WTC11 (cell line): ENCODE results near the gene PKNOX1. TPM values are rescaled to one million over a fixed set of nuclear protein-coding genes. Genes with fewer than 3 reads are reported as not detected.
"Not testable (repeated sequence)": the region's sequence is repeated elsewhere in the genome, so short reads cannot be mapped to it uniquely, and the experiment has no call there.

Source experiments
- ATAC-seq: fragments of 200-7000 bp; cut with Tn5 transposase; 2 replicates; pipeline ENCODE4 v1.10.0; 2021; ENCODE audit warnings: mild to moderate bottlenecking, moderate library complexity
- CTCF ChIA-PET: fragments of 300-600 bp; sonication (Branson Sonifier 250); formaldehyde crosslinking; loops from one replicate; lab custom pipeline; 2021; ENCODE audit warnings: antibody characterized with exemption; lab: Charles Lee
- POLR2A ChIA-PET: fragments of 350-600 bp; sonication (Branson Sonifier 250); formaldehyde crosslinking; loops from one replicate; lab custom pipeline; 2021; ENCODE audit warnings: antibody characterized with exemption; lab: Charles Lee
- DNase-seq: peaks from one replicate; pipeline ENCODE4 v3.0.0; 2021; ENCODE audit warnings: low spot score
- H3K27ac Mint-ChIP-seq: 2 replicates; pipeline ENCODE4 v1.8.0; 2021; ENCODE audit warnings: mixed read lengths
- H3K27me3 Mint-ChIP-seq: 2 replicates; pipeline ENCODE4 v1.8.0; 2021; ENCODE audit warnings: low read depth, mild to moderate bottlenecking, moderate library complexity, mixed read lengths
- H3K36me3 Mint-ChIP-seq: 2 replicates; pipeline ENCODE4 v1.8.0; 2021; ENCODE audit warnings: mixed read lengths
- H3K4me1 Mint-ChIP-seq: 2 replicates; pipeline ENCODE4 v1.8.0; 2022; ENCODE audit warnings: mixed read lengths
- H3K4me3 Mint-ChIP-seq: 2 replicates; pipeline ENCODE4 v1.8.0; 2021; ENCODE audit warnings: mild to moderate bottlenecking, moderate library complexity, mixed read lengths
- H3K9me3 Mint-ChIP-seq: 2 replicates; pipeline ENCODE4 v1.8.0; 2021; ENCODE audit warnings: mixed read lengths
- KAT7 ChIP-seq: sonication (generic); formaldehyde crosslinking; IDR thresholded peaks from 2 replicates; pipeline ENCODE4 v1.8.1; 2023; ENCODE audit warnings: missing genetic modification reagents, mild to moderate bottlenecking, borderline replicate concordance
- NFATC4 ChIP-seq: fragments of 250-450 bp; sonication (Bioruptor Pico); IDR thresholded peaks from 2 replicates; pipeline ENCODE4 v1.9.0; 2021; ENCODE audit warnings: mild to moderate bottlenecking
- NFE2L1 ChIP-seq: sonication (generic); formaldehyde crosslinking; IDR thresholded peaks from 2 replicates; pipeline ENCODE4 v1.8.1; 2023; ENCODE audit warnings: missing genetic modification reagents
- SMAD4 ChIP-seq: sonication (generic); formaldehyde crosslinking; IDR thresholded peaks from 2 replicates; pipeline ENCODE4 v1.8.0; 2022; ENCODE audit warnings: mild to moderate bottlenecking, missing genetic modification reagents
- TP53 ChIP-seq: sonication (generic); formaldehyde crosslinking; IDR thresholded peaks from 2 replicates; pipeline ENCODE4 v1.8.1; 2023; ENCODE audit warnings: mild to moderate bottlenecking, missing genetic modification reagents
- ZNF263 ChIP-seq: sonication (generic); formaldehyde crosslinking; IDR thresholded peaks from 2 replicates; pipeline ENCODE4 v1.8.1; 2022; ENCODE audit warnings: low read depth, mild to moderate bottlenecking, moderate library complexity, missing genetic modification reagents
- ZNF317 ChIP-seq: sonication (generic); formaldehyde crosslinking; IDR thresholded peaks from 2 replicates; pipeline ENCODE4 v1.8.1; 2023; ENCODE audit warnings: low read depth, mild to moderate bottlenecking, moderate library complexity, missing genetic modification reagents, borderline replicate concordance
- total RNA-seq: library from RNA; stranded (reverse); gene quantifications from 3 replicates; pipeline ENCODE4 v1.2.3, GENCODE V29; 2021
- TF ChIP-seq, protein P1 (sequence below): sonication (generic); formaldehyde crosslinking; IDR thresholded peaks from 2 replicates; pipeline ENCODE4 v1.8.1; 2023; ENCODE audit warnings: mild to moderate bottlenecking, missing genetic modification reagents, moderate library complexity
- TF ChIP-seq, protein P2 (sequence below): fragments of 250-450 bp; sonication (Bioruptor Pico); IDR thresholded peaks from 2 replicates; pipeline ENCODE4 v2.1.2; 2022; ENCODE audit warnings: mild to moderate bottlenecking, moderate library complexity
- TF ChIP-seq, protein P3 (sequence below): sonication (generic); formaldehyde crosslinking; IDR thresholded peaks from 2 replicates; pipeline ENCODE4 v1.8.0; 2023; ENCODE audit warnings: missing genetic modification reagents
- TF ChIP-seq, protein P4 (sequence below): sonication (generic); formaldehyde crosslinking; conservative IDR thresholded peaks from 2 replicates; pipeline ENCODE4 v1.8.1; 2023; ENCODE audit warnings: mild to moderate bottlenecking, low read depth, missing genetic modification reagents, moderate library complexity

PKNOX1 gene
- total RNA-seq, 1 experiment from 2014 or later = 23.0 TPM

DNA sequence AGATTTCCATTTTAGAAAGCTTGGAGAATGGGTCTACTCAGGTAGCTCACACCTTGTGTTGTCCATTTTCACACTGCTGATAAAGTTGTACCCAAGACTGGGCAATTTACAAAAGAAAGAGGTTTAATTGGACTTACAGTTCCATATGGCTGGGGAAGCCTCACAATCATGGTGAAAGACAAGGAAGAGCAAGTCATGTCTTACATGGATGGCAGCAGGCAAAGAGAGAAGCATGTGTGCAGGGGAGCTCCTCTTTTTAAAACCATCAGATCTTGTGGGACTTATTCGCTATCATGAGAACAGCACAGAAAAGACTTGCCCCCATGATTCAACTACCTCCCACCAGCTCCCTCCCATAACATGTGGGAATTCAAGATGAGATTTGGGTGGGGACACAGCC is 23.6 kb downstream of the PKNOX1 start:
- Mint-ChIP-seq H3K36me3 (peaks cover 53% of the 10 kb centered on the region), H3K9me3 (peaks cover 45% of the 10 kb centered on the region)
- H3K4me3 Mint-ChIP-seq, H3K4me1 Mint-ChIP-seq, ATAC-seq, CTCF ChIA-PET, H3K27me3 Mint-ChIP-seq, DNase-seq, H3K27ac Mint-ChIP-seq, POLR2A ChIA-PET: not testable (repeated sequence)
- TF ChIP-seq, protein P1, sequence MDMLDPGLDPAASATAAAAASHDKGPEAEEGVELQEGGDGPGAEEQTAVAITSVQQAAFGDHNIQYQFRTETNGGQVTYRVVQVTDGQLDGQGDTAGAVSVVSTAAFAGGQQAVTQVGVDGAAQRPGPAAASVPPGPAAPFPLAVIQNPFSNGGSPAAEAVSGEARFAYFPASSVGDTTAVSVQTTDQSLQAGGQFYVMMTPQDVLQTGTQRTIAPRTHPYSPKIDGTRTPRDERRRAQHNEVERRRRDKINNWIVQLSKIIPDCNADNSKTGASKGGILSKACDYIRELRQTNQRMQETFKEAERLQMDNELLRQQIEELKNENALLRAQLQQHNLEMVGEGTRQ = peak; percentile 24; the same call in 1 of the 2 replicates

DNA sequence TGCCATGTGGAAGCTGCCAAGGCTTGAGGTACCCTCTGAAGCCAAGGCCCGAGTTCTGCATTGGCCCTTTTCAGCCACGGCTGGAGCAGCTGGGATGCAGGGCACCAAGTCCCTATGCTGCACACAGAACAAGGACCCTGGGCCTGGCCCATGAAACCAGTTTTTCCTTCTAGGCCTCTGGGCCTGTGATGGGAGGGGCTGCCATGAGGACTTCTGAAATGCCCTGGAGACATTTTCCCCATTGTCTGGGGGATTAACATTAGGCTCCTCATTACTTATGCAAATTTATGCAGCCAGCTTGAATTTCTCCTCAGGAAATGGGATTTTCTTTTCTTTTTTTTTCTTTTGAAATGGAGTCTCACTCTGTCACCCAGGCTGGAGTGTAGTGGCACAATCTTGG is 24.8 kb downstream of the PKNOX1 start:
- H3K4me1 Mint-ChIP-seq, H3K4me3 Mint-ChIP-seq, CTCF ChIA-PET, DNase-seq, H3K27ac Mint-ChIP-seq, ATAC-seq, POLR2A ChIA-PET, H3K27me3 Mint-ChIP-seq: not testable (repeated sequence)
- Mint-ChIP-seq H3K9me3 (peaks cover 45% of the 10 kb centered on the region), H3K36me3 (peaks cover 56% of the 10 kb centered on the region)

DNA sequence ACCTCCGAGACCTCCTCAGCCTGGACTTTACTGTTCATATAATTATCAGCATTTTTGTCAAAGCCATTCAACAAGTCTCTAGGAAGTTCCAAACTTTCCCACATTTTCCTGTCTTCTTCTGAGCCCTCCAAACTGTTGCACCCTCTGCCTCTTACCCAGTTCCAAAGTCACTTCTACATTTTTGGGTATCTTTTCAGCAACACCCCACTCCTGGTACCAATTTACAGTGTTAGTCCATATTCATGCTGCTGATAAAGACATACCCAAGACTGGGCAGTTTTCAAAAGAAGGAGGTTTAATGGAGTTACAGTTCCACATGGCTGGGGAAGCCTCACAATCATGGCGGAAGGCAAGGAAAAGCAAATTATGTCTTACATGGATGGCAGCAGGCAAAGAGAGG is 25.7 kb downstream of the PKNOX1 start:
- H3K27me3 Mint-ChIP-seq, H3K27ac Mint-ChIP-seq, H3K4me3 Mint-ChIP-seq, CTCF ChIA-PET, DNase-seq, ATAC-seq, POLR2A ChIA-PET: not testable (repeated sequence)
- H3K9me3 Mint-ChIP-seq = peaks cover 45% of the 10 kb centered on the region
- peaks cover 15% of the 10 kb centered on the region; the same call in 1 of the 2 replicates for H3K4me1 Mint-ChIP-seq
- H3K36me3 Mint-ChIP-seq = peaks cover 65% of the 10 kb centered on the region

DNA sequence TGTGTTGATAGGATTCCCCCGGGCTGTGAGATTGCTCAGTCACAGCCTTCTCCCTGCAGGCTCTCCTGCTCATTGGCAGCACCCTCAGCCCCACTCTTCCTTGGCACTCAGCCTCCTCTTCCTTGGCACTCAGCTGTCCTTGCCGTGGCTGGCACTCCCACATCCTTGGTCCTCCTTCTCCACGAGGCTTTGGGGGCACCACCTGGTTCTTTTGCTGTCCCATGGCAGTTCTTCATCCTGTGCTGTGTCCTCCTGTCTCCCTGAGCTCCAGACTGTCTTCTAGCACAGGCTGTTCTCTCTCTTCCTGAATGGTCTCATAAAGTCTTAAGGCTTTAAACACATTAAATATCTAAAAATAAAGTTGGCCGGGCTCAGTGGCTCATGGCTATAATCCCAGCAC is 27.0 kb downstream of the PKNOX1 start:
- DNase-seq (no peak), ATAC-seq (no peak)
- Mint-ChIP-seq H3K4me1 (peaks cover 22% of the 10 kb centered on the region), H3K36me3 (peaks cover 66% of the 10 kb centered on the region), H3K9me3 (peaks cover 42% of the 10 kb centered on the region), H3K27ac (peak overlapping the region; percentile 45; the same call in 1 of the 2 replicates), H3K27me3 (no peaks in the 10 kb centered on the region; the same call in 1 of the 2 replicates), H3K4me3 (no peak overlapping the region)
- TF ChIP-seq NFE2L1 (CRISPR knock-in tag) (no peak), NFATC4 (CRISPR knock-in tag) (no peak), TP53 (CRISPR knock-in tag) (no peak), KAT7 (CRISPR knock-in tag) (no peak), SMAD4 (no peak), ZNF317 (no peak)
- TF ChIP-seq, protein P2, sequence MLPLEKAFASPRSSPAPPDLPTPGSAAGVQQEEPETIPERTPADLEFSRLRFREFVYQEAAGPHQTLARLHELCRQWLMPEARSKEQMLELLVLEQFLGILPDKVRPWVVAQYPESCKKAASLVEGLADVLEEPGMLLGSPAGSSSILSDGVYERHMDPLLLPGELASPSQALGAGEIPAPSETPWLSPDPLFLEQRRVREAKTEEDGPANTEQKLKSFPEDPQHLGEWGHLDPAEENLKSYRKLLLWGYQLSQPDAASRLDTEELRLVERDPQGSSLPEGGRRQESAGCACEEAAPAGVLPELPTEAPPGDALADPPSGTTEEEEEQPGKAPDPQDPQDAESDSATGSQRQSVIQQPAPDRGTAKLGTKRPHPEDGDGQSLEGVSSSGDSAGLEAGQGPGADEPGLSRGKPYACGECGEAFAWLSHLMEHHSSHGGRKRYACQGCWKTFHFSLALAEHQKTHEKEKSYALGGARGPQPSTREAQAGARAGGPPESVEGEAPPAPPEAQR (CRISPR knock-in tag) = no peak
- TF ChIP-seq, protein P3, sequence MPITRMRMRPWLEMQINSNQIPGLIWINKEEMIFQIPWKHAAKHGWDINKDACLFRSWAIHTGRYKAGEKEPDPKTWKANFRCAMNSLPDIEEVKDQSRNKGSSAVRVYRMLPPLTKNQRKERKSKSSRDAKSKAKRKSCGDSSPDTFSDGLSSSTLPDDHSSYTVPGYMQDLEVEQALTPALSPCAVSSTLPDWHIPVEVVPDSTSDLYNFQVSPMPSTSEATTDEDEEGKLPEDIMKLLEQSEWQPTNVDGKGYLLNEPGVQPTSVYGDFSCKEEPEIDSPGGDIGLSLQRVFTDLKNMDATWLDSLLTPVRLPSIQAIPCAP (CRISPR knock-in tag) = no peak
- POLR2A ChIA-PET = interaction anchor here (0.5 to 0.6 kb wide), 2 partner anchors 10 to 33 kb away, joined by 3 to 5 read pairs; no protein-coding TSS in a partner anchor
- CTCF ChIA-PET = no interaction called here

DNA sequence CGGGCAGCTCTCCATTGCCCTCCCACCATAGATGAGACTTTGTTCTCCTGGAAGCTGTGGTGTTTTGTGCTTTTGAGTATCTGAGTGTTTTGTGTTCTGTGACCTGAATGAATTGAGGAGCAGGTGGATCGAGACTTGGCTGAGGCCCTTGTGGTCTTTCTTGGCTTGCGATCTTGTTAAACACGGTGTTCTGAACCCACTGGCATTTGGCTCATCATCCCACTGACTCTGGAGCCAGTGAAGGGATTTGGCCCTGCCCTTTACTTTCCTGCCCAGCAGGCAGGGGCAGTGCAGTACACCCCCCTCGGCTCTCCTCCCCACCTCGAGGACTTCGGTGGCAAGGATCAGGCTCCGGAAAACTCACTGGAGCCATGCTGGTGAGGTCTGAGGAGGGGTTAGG is 30.6 kb downstream of the PKNOX1 start:
- H3K4me1 Mint-ChIP-seq = peaks cover 34% of the 10 kb centered on the region
- CTCF ChIA-PET = no interaction called here
- DNase-seq = no peak
- no peaks in the 10 kb centered on the region for H3K27me3 Mint-ChIP-seq
- peaks cover 63% of the 10 kb centered on the region for H3K36me3 Mint-ChIP-seq
- peaks cover 19% of the 10 kb centered on the region for H3K9me3 Mint-ChIP-seq
- no peak for ATAC-seq
- H3K27ac Mint-ChIP-seq = peak overlapping the region; percentile 4; the same call in 1 of the 2 replicates
- POLR2A ChIA-PET = no interaction called here
- H3K4me3 Mint-ChIP-seq = no peak overlapping the region
- TF ChIP-seq ZNF263 (CRISPR knock-in tag) = no peak
- TF ChIP-seq, protein P1 = no peak
- TF ChIP-seq, protein P4, sequence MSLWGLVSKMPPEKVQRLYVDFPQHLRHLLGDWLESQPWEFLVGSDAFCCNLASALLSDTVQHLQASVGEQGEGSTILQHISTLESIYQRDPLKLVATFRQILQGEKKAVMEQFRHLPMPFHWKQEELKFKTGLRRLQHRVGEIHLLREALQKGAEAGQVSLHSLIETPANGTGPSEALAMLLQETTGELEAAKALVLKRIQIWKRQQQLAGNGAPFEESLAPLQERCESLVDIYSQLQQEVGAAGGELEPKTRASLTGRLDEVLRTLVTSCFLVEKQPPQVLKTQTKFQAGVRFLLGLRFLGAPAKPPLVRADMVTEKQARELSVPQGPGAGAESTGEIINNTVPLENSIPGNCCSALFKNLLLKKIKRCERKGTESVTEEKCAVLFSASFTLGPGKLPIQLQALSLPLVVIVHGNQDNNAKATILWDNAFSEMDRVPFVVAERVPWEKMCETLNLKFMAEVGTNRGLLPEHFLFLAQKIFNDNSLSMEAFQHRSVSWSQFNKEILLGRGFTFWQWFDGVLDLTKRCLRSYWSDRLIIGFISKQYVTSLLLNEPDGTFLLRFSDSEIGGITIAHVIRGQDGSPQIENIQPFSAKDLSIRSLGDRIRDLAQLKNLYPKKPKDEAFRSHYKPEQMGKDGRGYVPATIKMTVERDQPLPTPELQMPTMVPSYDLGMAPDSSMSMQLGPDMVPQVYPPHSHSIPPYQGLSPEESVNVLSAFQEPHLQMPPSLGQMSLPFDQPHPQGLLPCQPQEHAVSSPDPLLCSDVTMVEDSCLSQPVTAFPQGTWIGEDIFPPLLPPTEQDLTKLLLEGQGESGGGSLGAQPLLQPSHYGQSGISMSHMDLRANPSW (CRISPR knock-in tag) = no peak
